Measurements from ENCODE around the gene ZNF689.

DNA sequence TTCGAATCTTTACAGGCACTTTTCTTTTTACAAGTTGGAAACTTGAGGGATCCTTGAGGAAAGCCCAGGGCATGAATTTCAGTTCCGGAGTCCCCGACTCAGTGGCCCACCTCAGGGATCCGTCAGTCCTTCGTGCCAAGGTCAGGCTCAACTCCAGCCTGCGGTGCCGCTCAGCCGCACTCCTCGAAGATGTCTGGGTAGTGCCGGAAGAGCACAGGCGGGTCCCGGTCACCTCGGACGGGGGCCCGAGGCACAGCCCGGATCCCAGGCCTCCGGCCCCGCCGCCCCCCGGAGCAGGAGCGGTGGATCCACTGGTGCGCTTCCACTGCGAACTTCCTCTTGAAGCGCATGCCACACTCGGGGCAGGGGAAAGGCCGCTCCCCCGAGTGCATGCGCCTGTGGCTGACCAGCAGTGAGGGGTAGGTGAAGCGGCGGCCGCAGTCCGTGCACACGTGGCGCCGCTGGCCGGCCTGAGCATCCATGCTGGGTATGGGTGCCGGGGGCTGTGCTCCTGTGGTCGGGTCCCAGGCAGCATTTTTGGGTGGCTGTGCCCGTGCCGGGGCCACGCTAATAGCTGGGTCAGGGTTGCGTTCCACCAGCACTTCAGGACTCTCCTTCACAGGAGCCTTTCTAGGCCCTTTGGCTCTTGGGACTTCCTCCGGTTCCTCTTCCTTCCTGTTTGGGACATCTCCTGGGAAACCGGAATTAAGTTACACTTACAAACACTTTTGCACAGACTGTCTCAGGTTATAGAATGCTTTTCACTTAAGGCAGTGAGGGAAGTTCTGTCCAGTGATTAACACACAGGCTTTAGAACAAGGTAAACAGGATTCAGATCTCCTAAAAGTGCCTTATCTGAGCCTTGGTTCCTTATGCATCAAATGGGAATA is 40.2 kb downstream of the ZNF689 start:
- TF ChIP-seq POLR2A (IDR thresholded peaks at IDR 0.05) (no peak), EP300 (IDR thresholded peaks at IDR 0.05) (no peak)

All from tibial nerve (tissue), 3 donors.